GM23338 (cell line): ENCODE data around the gene MARK3.
A peak's percentile ranks its signal among the peaks of the same experiment; 100 is the strongest.

Source experiments
- CREB1 ChIP-seq: fragments of 250-450 bp; sonication (Bioruptor Pico); IDR thresholded peaks from 2 replicates; pipeline ENCODE4 v1.5.0; 2020; ENCODE audit warnings: low read depth, mild to moderate bottlenecking, moderate library complexity
- EZH2 ChIP-seq: fragments of 200-600 bp; sonication (generic); IDR thresholded peaks from one replicate; pipeline ENCODE4 v1.8.0; 2017; ENCODE audit warnings: antibody characterized with exemption, mild to moderate bottlenecking, low read depth; ENCODE audit not compliant: unreplicated experiment
- EZH2phosphoT487 ChIP-seq: fragments of 200-600 bp; sonication (generic); IDR thresholded peaks from one replicate; pipeline ENCODE4 v1.8.1; 2018; ENCODE audit warnings: antibody characterized with exemption; ENCODE audit not compliant: unreplicated experiment
- JUNB ChIP-seq: IDR thresholded peaks from one replicate; pipeline ENCODE4 v1.6.1; 2016; ENCODE audit warnings: antibody characterized with exemption; ENCODE audit not compliant: unreplicated experiment
- NANOG ChIP-seq: IDR thresholded peaks from 2 replicates; pipeline ENCODE4 v1.6.1; 2016; ENCODE audit warnings: antibody characterized with exemption, borderline replicate concordance
- POLR2AphosphoS5 ChIP-seq: IDR thresholded peaks from 2 replicates; pipeline ENCODE4 v1.6.1; 2016; ENCODE audit warnings: antibody characterized with exemption, low read depth
- ZNF114 ChIP-seq: fragments of 250-450 bp; sonication (Bioruptor Pico); IDR thresholded peaks from 2 replicates; pipeline ENCODE4 v1.5.0; 2020; ENCODE audit warnings: mild to moderate bottlenecking, moderate library complexity
- ZNF331 ChIP-seq: fragments of 250-450 bp; sonication (Bioruptor Pico); IDR thresholded peaks from 2 replicates; pipeline ENCODE4 v1.5.0; 2020; ENCODE audit warnings: low read depth, mild to moderate bottlenecking, moderate library complexity
- TF ChIP-seq, protein P1 (sequence below), 2 experiments: fragments of 200-600 bp in 1 of 2; sonication (generic) in 1 of 2; conservative IDR thresholded peaks; 2 replicates each; pipeline versions ENCODE4 v1.5.1 to v1.6.1; 2016 to 2017; ENCODE audit warnings: antibody characterized with exemption in 2 of 2, low read depth in 2 of 2, mild to moderate bottlenecking in 2 of 2, moderate library complexity in 1 of 2
- TF ChIP-seq, protein P2 (sequence below): IDR thresholded peaks from one replicate; pipeline ENCODE4 v1.6.1; 2018; ENCODE audit warnings: antibody characterized with exemption; ENCODE audit not compliant: unreplicated experiment
- TF ChIP-seq, protein P3 (sequence below): IDR thresholded peaks from 2 replicates; pipeline ENCODE4 v1.6.1; 2016; ENCODE audit warnings: antibody characterized with exemption

DNA sequence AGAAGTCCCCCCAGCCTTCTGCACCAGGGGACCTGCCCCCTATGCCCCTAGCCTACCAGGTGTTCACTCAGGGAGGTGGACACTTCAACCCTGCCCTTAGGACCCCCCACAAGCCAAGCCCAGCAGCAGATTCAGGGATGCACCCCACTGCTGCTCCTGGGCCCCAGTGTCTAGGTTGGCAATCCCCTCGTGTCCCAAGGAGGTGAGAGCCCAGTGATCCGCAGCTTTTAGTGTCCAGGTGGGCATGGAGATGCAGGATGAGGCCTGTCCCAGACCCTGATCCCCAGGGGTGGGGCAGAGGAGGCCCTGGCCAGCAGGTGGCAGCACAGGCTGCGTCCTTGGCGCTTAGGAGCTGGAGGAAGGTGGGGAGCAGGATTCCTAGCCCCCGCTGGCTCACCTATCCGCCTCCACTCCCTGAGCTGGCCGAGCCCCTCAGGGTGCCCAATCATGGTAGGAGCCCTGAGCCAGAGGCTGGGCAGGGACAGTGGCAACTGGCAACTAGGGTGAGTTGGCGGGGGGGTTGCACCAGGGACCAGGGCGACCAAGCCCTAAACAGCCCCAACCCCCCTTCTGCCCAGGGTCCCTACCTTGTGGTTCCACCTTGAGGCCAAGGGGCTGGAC, 133.3 kb downstream of the MARK3 start:
- TF ChIP-seq, protein P1, sequence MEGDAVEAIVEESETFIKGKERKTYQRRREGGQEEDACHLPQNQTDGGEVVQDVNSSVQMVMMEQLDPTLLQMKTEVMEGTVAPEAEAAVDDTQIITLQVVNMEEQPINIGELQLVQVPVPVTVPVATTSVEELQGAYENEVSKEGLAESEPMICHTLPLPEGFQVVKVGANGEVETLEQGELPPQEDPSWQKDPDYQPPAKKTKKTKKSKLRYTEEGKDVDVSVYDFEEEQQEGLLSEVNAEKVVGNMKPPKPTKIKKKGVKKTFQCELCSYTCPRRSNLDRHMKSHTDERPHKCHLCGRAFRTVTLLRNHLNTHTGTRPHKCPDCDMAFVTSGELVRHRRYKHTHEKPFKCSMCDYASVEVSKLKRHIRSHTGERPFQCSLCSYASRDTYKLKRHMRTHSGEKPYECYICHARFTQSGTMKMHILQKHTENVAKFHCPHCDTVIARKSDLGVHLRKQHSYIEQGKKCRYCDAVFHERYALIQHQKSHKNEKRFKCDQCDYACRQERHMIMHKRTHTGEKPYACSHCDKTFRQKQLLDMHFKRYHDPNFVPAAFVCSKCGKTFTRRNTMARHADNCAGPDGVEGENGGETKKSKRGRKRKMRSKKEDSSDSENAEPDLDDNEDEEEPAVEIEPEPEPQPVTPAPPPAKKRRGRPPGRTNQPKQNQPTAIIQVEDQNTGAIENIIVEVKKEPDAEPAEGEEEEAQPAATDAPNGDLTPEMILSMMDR (conservative IDR thresholded peaks at IDR 0.05; ENCODE audit: low read depth in 2 of 2): peak; percentile 93 to 96
- TF ChIP-seq, protein P2, sequence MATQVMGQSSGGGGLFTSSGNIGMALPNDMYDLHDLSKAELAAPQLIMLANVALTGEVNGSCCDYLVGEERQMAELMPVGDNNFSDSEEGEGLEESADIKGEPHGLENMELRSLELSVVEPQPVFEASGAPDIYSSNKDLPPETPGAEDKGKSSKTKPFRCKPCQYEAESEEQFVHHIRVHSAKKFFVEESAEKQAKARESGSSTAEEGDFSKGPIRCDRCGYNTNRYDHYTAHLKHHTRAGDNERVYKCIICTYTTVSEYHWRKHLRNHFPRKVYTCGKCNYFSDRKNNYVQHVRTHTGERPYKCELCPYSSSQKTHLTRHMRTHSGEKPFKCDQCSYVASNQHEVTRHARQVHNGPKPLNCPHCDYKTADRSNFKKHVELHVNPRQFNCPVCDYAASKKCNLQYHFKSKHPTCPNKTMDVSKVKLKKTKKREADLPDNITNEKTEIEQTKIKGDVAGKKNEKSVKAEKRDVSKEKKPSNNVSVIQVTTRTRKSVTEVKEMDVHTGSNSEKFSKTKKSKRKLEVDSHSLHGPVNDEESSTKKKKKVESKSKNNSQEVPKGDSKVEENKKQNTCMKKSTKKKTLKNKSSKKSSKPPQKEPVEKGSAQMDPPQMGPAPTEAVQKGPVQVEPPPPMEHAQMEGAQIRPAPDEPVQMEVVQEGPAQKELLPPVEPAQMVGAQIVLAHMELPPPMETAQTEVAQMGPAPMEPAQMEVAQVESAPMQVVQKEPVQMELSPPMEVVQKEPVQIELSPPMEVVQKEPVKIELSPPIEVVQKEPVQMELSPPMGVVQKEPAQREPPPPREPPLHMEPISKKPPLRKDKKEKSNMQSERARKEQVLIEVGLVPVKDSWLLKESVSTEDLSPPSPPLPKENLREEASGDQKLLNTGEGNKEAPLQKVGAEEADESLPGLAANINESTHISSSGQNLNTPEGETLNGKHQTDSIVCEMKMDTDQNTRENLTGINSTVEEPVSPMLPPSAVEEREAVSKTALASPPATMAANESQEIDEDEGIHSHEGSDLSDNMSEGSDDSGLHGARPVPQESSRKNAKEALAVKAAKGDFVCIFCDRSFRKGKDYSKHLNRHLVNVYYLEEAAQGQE: no peak
- peak; percentile 24 for TF ChIP-seq POLR2AphosphoS5
- TF ChIP-seq JUNB: no peak
- no peak for TF ChIP-seq EZH2
- TF ChIP-seq ZNF114 (CRISPR knock-in tag): no peak
- TF ChIP-seq, protein P3, sequence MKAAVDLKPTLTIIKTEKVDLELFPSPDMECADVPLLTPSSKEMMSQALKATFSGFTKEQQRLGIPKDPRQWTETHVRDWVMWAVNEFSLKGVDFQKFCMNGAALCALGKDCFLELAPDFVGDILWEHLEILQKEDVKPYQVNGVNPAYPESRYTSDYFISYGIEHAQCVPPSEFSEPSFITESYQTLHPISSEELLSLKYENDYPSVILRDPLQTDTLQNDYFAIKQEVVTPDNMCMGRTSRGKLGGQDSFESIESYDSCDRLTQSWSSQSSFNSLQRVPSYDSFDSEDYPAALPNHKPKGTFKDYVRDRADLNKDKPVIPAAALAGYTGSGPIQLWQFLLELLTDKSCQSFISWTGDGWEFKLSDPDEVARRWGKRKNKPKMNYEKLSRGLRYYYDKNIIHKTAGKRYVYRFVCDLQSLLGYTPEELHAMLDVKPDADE: no peak
- no peak for TF ChIP-seq EZH2phosphoT487
- no peak for TF ChIP-seq CREB1 (CRISPR knock-in tag)
- no peak for TF ChIP-seq NANOG
- TF ChIP-seq ZNF331: no peak
